ENCODE data around the gene OR6Q1.
"Not testable (repeated sequence)": the region's sequence is repeated elsewhere in the genome, so short reads cannot be mapped to it uniquely, and the experiment has no call there.

The OR6Q1 gene

GRCh38 chr11:58030653-58031052, at the start of gene OR6Q1:
Gene OR6Q1, plus strand, starts transcription at chr11:58030953. Its CDS starts 0 bp downstream, at chr11:58030953.
- DNase-seq (ENCODE audit: low read depth in 2 of 2), result no peak

- DNase-seq (ENCODE audit: low read depth in 2 of 2), result no peak
Measured at GRCh38 chr11:57981536-57981935, 49.2 kb upstream of the OR6Q1 start.

GRCh38 chr11:57982776-57983175, 48.0 kb upstream of the OR6Q1 start:
- no peak for DNase-seq (ENCODE audit: low read depth in 2 of 2)

- DNase-seq (ENCODE audit: low read depth in 2 of 2), result no peak
Measured at GRCh38 chr11:57983191-57983590, 47.6 kb upstream of the OR6Q1 start.

GRCh38 chr11:57999523-57999922, 31.2 kb upstream of the OR6Q1 start:
- DNase-seq (ENCODE audit: low read depth in 2 of 2), result not testable (repeated sequence)

GRCh38 chr11:58000021-58000420, 30.7 kb upstream of the OR6Q1 start:
- not testable (repeated sequence) for DNase-seq (ENCODE audit: low read depth in 2 of 2)

GRCh38 chr11:58000699-58001098, 30.1 kb upstream of the OR6Q1 start:
- no peak for DNase-seq (ENCODE audit: low read depth in 2 of 2)

GRCh38 chr11:58003036-58003435, 27.7 kb upstream of the OR6Q1 start:
- no peak for DNase-seq (ENCODE audit: low read depth in 2 of 2)

GRCh38 chr11:58003591-58003990, 27.2 kb upstream of the OR6Q1 start:
- DNase-seq (ENCODE audit: low read depth in 2 of 2), result no peak

- DNase-seq (ENCODE audit: low read depth in 2 of 2), result no peak
Measured at GRCh38 chr11:58004664-58005063, 26.1 kb upstream of the OR6Q1 start.

- no peak for DNase-seq (ENCODE audit: low read depth in 2 of 2)
Measured at GRCh38 chr11:58006940-58007339, 23.8 kb upstream of the OR6Q1 start.

- no peak for DNase-seq (ENCODE audit: low read depth in 2 of 2)
Measured at GRCh38 chr11:58011771-58012170, 19.0 kb upstream of the OR6Q1 start.

GRCh38 chr11:58023435-58023931, 7.3 kb upstream of the OR6Q1 start, which contains the start of gene OR9Q1:
Gene OR9Q1, plus strand, starts transcription at chr11:58023881. Its CDS starts 155,564 bp downstream, at chr11:58179445.
- DNase-seq (ENCODE audit: low read depth in 2 of 2), result no peak

- DNase-seq (ENCODE audit: low read depth in 2 of 2), result no peak
Measured at GRCh38 chr11:58024601-58025091, 6.1 kb upstream of the OR6Q1 start.

- DNase-seq (ENCODE audit: low read depth in 2 of 2), result no peak
Measured at GRCh38 chr11:58027341-58027740, 3.4 kb upstream of the OR6Q1 start.

- no peak for DNase-seq (ENCODE audit: low read depth in 2 of 2)
Measured at GRCh38 chr11:58028687-58029411, 1.9 kb upstream of the OR6Q1 start.

GRCh38 chr11:58034471-58034870, 3.7 kb downstream of the OR6Q1 start:
- no peak for DNase-seq (ENCODE audit: low read depth in 2 of 2)

- no peak for DNase-seq (ENCODE audit: low read depth in 2 of 2)
Measured at GRCh38 chr11:58039589-58039988, 8.8 kb downstream of the OR6Q1 start.

GRCh38 chr11:58043379-58043778, 12.6 kb downstream of the OR6Q1 start:
- DNase-seq (ENCODE audit: low read depth in 2 of 2), result no peak

GRCh38 chr11:58046231-58046630, 15.5 kb downstream of the OR6Q1 start:
- no peak for DNase-seq (ENCODE audit: low read depth in 2 of 2)

- DNase-seq (ENCODE audit: low read depth in 2 of 2), result no peak
Measured at GRCh38 chr11:58047818-58048217, 17.1 kb downstream of the OR6Q1 start.

GRCh38 chr11:58055806-58056401, 25.2 kb downstream of the OR6Q1 start:
- no peak for DNase-seq (ENCODE audit: low read depth in 2 of 2)

GRCh38 chr11:58057481-58057880, 26.7 kb downstream of the OR6Q1 start:
- DNase-seq (ENCODE audit: low read depth in 2 of 2), result no peak
